Measurements from ENCODE around the gene APOC4.
"Not testable (repeated sequence)": the region's sequence is repeated elsewhere in the genome, so short reads cannot be mapped to it uniquely, and the experiment has no call there.

Gene APOC4

GRCh38 chr19:44924243-44924725 is 17.8 kb upstream of the APOC4 start:
- FAIRE-seq = no peak

GRCh38 chr19:44925114-44925891 is 16.7 kb upstream of the APOC4 start:
- FAIRE-seq = no peak

- FAIRE-seq = not testable (repeated sequence)
Observed at GRCh38 chr19:44926245-44927077, 15.6 kb upstream of the APOC4 start.

- FAIRE-seq = no peak
Observed at GRCh38 chr19:44927746-44928145, 14.3 kb upstream of the APOC4 start.

GRCh38 chr19:44930088-44930487 is 11.9 kb upstream of the APOC4 start:
- FAIRE-seq = no peak

- FAIRE-seq = no peak
Observed at GRCh38 chr19:44931541-44931940, 10.5 kb upstream of the APOC4 start.

GRCh38 chr19:44939668-44940067 is 2.4 kb upstream of the APOC4 start:
- FAIRE-seq = no peak

- FAIRE-seq = no peak
Observed at GRCh38 chr19:44943801-44944249, 1.8 kb downstream of the APOC4 start.

- no peak for FAIRE-seq
Observed at GRCh38 chr19:44947041-44947581, 5.1 kb downstream of the APOC4 start.

- FAIRE-seq = no peak
Observed at GRCh38 chr19:44948237-44948636, 6.2 kb downstream of the APOC4 start.

- FAIRE-seq = no peak
Observed at GRCh38 chr19:44948763-44949374, 6.8 kb downstream of the APOC4 start.

- FAIRE-seq = no peak
Observed at GRCh38 chr19:44949550-44949949, 7.5 kb downstream of the APOC4 start.

GRCh38 chr19:44951179-44952159 is 9.4 kb downstream of the APOC4 start:
- FAIRE-seq = no peak

- no peak for FAIRE-seq
Observed at GRCh38 chr19:44954278-44954648, 12.2 kb downstream of the APOC4 start.

GRCh38 chr19:44954649-44955504 is 12.8 kb downstream of the APOC4 start, which contains the start of gene CLPTM1:
CLPTM1 (plus strand) TSS chr19:44955380; CDS start chr19:44955396, 16 bp downstream.
- FAIRE-seq = no peak

- no peak for FAIRE-seq
Observed at GRCh38 chr19:44955505-44956439, 13.7 kb downstream of the APOC4 start.

GRCh38 chr19:44957526-44957925 is 15.5 kb downstream of the APOC4 start:
- FAIRE-seq = no peak

- no peak for FAIRE-seq
Observed at GRCh38 chr19:44958090-44958489, 16.1 kb downstream of the APOC4 start.

- no peak for FAIRE-seq
Observed at GRCh38 chr19:44959691-44960090, 17.7 kb downstream of the APOC4 start.

Data from colon (tissue), 2 donors.